Naive thymus-derived CD4-positive, alpha-beta T cell (primary cell): ENCODE data around the gene GOLGA1. TPM values are rescaled to one million over a fixed set of nuclear protein-coding genes. Genes with fewer than 3 reads are reported as not detected.

Experiments used
- ATAC-seq: fragments of 150-1000 bp; cut with Tn5 transposase; 2 replicates; pipeline ENCODE4 v1.10.0; 2021; ENCODE audit warnings: mild to moderate bottlenecking, moderate library complexity
- CTCF ChIA-PET: fragments of 350-600 bp; sonication (Branson Sonifier 250); formaldehyde crosslinking; loops from one replicate; lab custom pipeline; 2021; ENCODE audit warnings: antibody characterized with exemption; lab: Charles Lee
- POLR2A ChIA-PET: fragments of 350-600 bp; sonication (Branson Sonifier 250); formaldehyde crosslinking; loops from one replicate; lab custom pipeline; 2021; ENCODE audit warnings: antibody characterized with exemption, inconsistent platforms; lab: Charles Lee
- DNase-seq, 9 donors: peaks; one replicate each; pipeline versions ENCODE4 v3.0.0 to v3.0.0-alpha.2; 2020 to 2022; ENCODE audit warnings: mixed read lengths in 1 of 9
- H3K27ac ChIP-seq: one replicate; pipeline ENCODE4 v1.7.0; 2013; ENCODE audit warnings: mild to moderate bottlenecking, low read depth, low read length, moderate library complexity
- H3K27me3 ChIP-seq, 2 donors: one replicate each; pipeline ENCODE4 v1.7.0; 2013; ENCODE audit warnings: low read length in 2 of 2, mild to moderate bottlenecking in 2 of 2, moderate library complexity in 2 of 2; ENCODE audit not compliant: control insufficient read depth in 2 of 2, insufficient read depth in 2 of 2
- H3K36me3 ChIP-seq, 3 experiments: 1 replicate in 2 of 3; 2 replicates in 1 of 3; pipeline ENCODE4 v1.7.0; 2013; ENCODE audit warnings: low read length in 3 of 3, mild to moderate bottlenecking in 3 of 3, moderate library complexity in 1 of 3; ENCODE audit not compliant: insufficient read depth in 3 of 3, control insufficient read depth in 2 of 3
- H3K4me1 ChIP-seq, 2 donors: one replicate each; pipeline ENCODE4 v1.7.0; 2013; ENCODE audit warnings: low read length in 2 of 2, mild to moderate bottlenecking in 2 of 2, moderate library complexity in 1 of 2; ENCODE audit not compliant: control insufficient read depth in 2 of 2, insufficient read depth in 2 of 2
- H3K4me3 ChIP-seq: 2 replicates; pipeline ENCODE4 v1.7.0; 2013; ENCODE audit warnings: mild to moderate bottlenecking, low read length
- H3K9me3 ChIP-seq, 3 experiments: 1 replicate in 2 of 3; 2 replicates in 1 of 3; pipeline ENCODE4 v1.7.0; 2013; ENCODE audit warnings: low read length in 3 of 3; ENCODE audit not compliant: control insufficient read depth in 2 of 3
- H3K27ac Mint-ChIP-seq, 9 donors: one replicate each; pipeline ENCODE4 v1.8.0; 2020 to 2022; ENCODE audit warnings: mixed read lengths in 9 of 9, mild to moderate bottlenecking in 8 of 9, moderate library complexity in 5 of 9, inconsistent platforms in 2 of 9
- H3K27me3 Mint-ChIP-seq, 5 donors: one replicate each; pipeline ENCODE4 v1.8.0; 2021 to 2022; ENCODE audit warnings: mixed read lengths in 5 of 5, mild to moderate bottlenecking in 1 of 5
- H3K36me3 Mint-ChIP-seq, 5 donors: one replicate each; pipeline ENCODE4 v1.8.0; 2020 to 2022; ENCODE audit warnings: mixed read lengths in 5 of 5, mild to moderate bottlenecking in 3 of 5, inconsistent platforms in 1 of 5
- H3K4me1 Mint-ChIP-seq, 7 donors: one replicate each; pipeline ENCODE4 v1.8.0; 2020 to 2022; ENCODE audit warnings: mixed read lengths in 7 of 7, mild to moderate bottlenecking in 3 of 7, inconsistent platforms in 1 of 7
- H3K4me3 Mint-ChIP-seq, 10 donors: one replicate each; pipeline ENCODE4 v1.8.0; 2020 to 2022; ENCODE audit warnings: mild to moderate bottlenecking in 10 of 10, mixed read lengths in 10 of 10, moderate library complexity in 6 of 10, inconsistent platforms in 2 of 10
- H3K9me3 Mint-ChIP-seq, 11 donors: one replicate each; pipeline ENCODE4 v1.8.0; 2020 to 2022; ENCODE audit warnings: mixed read lengths in 11 of 11, mild to moderate bottlenecking in 4 of 11, inconsistent platforms in 1 of 11, moderate library complexity in 1 of 11
- intact Hi-C, 2 donors: fragments of 100-400 bp; cut with micrococcal nuclease; formaldehyde crosslinking; loops; one replicate each; pipeline ENCODE4 v1.15.1; 2023
- polyA plus RNA-seq, 2 donors: library from polyadenylated mRNA; unstranded; fragments of 300-500 nt; fragmentation: Illumina TruSeq; gene quantifications; one replicate each; pipeline ENCODE4 v1.2.3, GENCODE V29; 2021
- total RNA-seq, 6 experiments: library from RNA in 5 of 6; stranded (reverse) in 5 of 6; gene quantifications; 1 replicate in 5 of 6; 2 replicates in 1 of 6; pipeline ENCODE4 v1.2.3 and lab custom pipeline; 2021 to 2026

GOLGA1 gene
- total and polyA plus RNA-seq, 7 experiments from 2014 or later, result 4.0 to 37.8 (median 21.2) TPM

GRCh38 chr9:124861342-124862229 lies 79.3 kb downstream of the GOLGA1 start, which contains the start of the genes ARPC5L and RPL35:
TSS of gene ARPC5L (plus strand) at chr9:124862130. CDS start at chr9:124869291, 7,161 bp downstream.
TSS of gene RPL35 (minus strand) at chr9:124861957. CDS start at chr9:124861912, 45 bp downstream.
- peak; percentile 98 for ATAC-seq
- Histone ChIP-seq H3K4me1 (peaks cover 7 to 16% of the 10 kb centered on the region in 2 donors), H3K27me3 (no peaks in the 10 kb centered on the region), H3K9me3 (no peaks in the 10 kb centered on the region), H3K4me3 (peak within 1 kb of the TSS; percentile 88), H3K27ac (peak within 1 kb of the TSS; percentile 87), H3K36me3 (peaks cover 0 to 49% (median 6%) of the 10 kb centered on the region in 3 experiments)
- Mint-ChIP-seq H3K27ac (peak within 1 kb of the TSS; percentile 91 to 99 (median 96)), H3K4me3 (peak within 1 kb of the TSS; percentile 89 to 99 (median 95)), H3K36me3 (peaks cover 4 to 26% (median 13%) of the 10 kb centered on the region in 5 donors), H3K27me3 (no peaks in the 10 kb centered on the region), H3K9me3 (peaks cover 0 to 2% (median 0%) of the 10 kb centered on the region in 11 donors), H3K4me1 (peaks cover 7 to 36% (median 29%) of the 10 kb centered on the region in 7 donors)
- DNase-seq, result peak; percentile 91 to 97 (median 95)
- POLR2A ChIA-PET, result interaction anchor here (1.0 to 2.9 kb wide), 13 partner anchors 8 to 380 kb away, joined by 3 to 14 read pairs (median 5); partner anchors contain the start of genes HSPA5, NR6A1 and WDR38
- CTCF ChIA-PET, result interaction anchor here (1.3 to 2.4 kb wide), 2 partner anchors 9 to 32 kb away, joined by 7 read pairs; no protein-coding TSS in a partner anchor
- intact Hi-C loops, result loop anchor here (1.0 to 10.0 kb wide), 14 partner anchors 8 to 1954 kb away; partner anchors contain the start of genes GOLGA1 (in 2 of the 2), NR6A1 (in 2 of the 2), PPP6C (in 2 of the 2) and GAPVD1 (in 1 of the 2)

- H3K36me3 ChIP-seq, result peaks cover 0 to 52% (median 6%) of the 10 kb centered on the region in 3 experiments
- no peaks in the 10 kb centered on the region for H3K9me3 ChIP-seq
- H3K4me3 Mint-ChIP-seq, result peak overlapping the region; percentile 89 to 99 (median 95)
- H3K27ac Mint-ChIP-seq, result peak overlapping the region; percentile 85 to 99 (median 96)
- no peaks in the 10 kb centered on the region for H3K27me3 ChIP-seq
- H3K9me3 Mint-ChIP-seq, result no peaks in the 10 kb centered on the region
- ATAC-seq, result no peak
- H3K4me1 Mint-ChIP-seq, result peaks cover 7 to 36% (median 29%) of the 10 kb centered on the region in 7 donors
- H3K27ac ChIP-seq, result peak overlapping the region; percentile 87
- H3K36me3 Mint-ChIP-seq, result peaks cover 4 to 26% (median 13%) of the 10 kb centered on the region in 5 donors
- no peaks in the 10 kb centered on the region for H3K27me3 Mint-ChIP-seq
- intact Hi-C loops, result loop anchor here (1.0 to 10.0 kb wide), 7 partner anchors 9 to 1953 kb away; partner anchors contain the start of genes GAPVD1 (in 1 of the 2), GOLGA1 (in 1 of the 2), PPP6C (in 1 of the 2) and PSMB7 (in 1 of the 2)
- H3K4me1 ChIP-seq, result peaks cover 7 to 16% of the 10 kb centered on the region in 2 donors
- ChIA-PET CTCF (interaction anchor here (0.6 to 2.4 kb wide), 2 partner anchors 8 to 86 kb away, joined by 4 to 7 read pairs; no protein-coding TSS in a partner anchor), POLR2A (interaction anchor here (1.0 to 2.9 kb wide), 9 partner anchors 8 to 381 kb away, joined by 3 to 14 read pairs (median 6); partner anchors contain the start of genes HSPA5, NR6A1 and WDR38)
- H3K4me3 ChIP-seq, result peak overlapping the region; percentile 88
- no peak for DNase-seq
Observed at GRCh38 chr9:124860582-124861341, 80.1 kb downstream of the GOLGA1 start.

- Histone ChIP-seq H3K9me3 (no peaks in the 10 kb centered on the region), H3K27ac (peak overlapping the region; percentile 87), H3K27me3 (no peaks in the 10 kb centered on the region), H3K4me1 (peaks cover 7 to 16% of the 10 kb centered on the region in 2 donors), H3K36me3 (peaks cover 0 to 52% (median 6%) of the 10 kb centered on the region in 3 experiments), H3K4me3 (peak overlapping the region; percentile 88)
- Mint-ChIP-seq H3K9me3 (no peaks in the 10 kb centered on the region), H3K4me1 (peaks cover 7 to 37% (median 29%) of the 10 kb centered on the region in 7 donors), H3K4me3 (peak overlapping the region; percentile 59 to 98 (median 94)), H3K27ac (peak overlapping the region; percentile 25 to 97 (median 85)), H3K36me3 (peaks cover 4 to 26% (median 13%) of the 10 kb centered on the region in 5 donors), H3K27me3 (no peaks in the 10 kb centered on the region)
- no peak for ATAC-seq
- intact Hi-C loops, result loop anchor here (2.0 to 10.0 kb wide), 7 partner anchors 81 to 1953 kb away; partner anchors contain the start of genes GAPVD1 (in 1 of the 2), GOLGA1 (in 1 of the 2), PPP6C (in 1 of the 2) and PSMB7 (in 1 of the 2)
- no peak for DNase-seq
- CTCF ChIA-PET, result interaction anchor here (0.6 kb wide), 1 partner anchor 85 kb away, joined by 4 read pairs; no protein-coding TSS in a partner anchor
- POLR2A ChIA-PET, result interaction anchor here (1.0 to 2.9 kb wide), 4 partner anchors 9 to 382 kb away, joined by 3 to 12 read pairs (median 6); partner anchors contain the start of gene HSPA5
Observed at GRCh38 chr9:124859803-124860581, 80.9 kb downstream of the GOLGA1 start.

- H3K27ac Mint-ChIP-seq, result peak overlapping the region in 1 of 9 donors; percentile 14
- no peak overlapping the region for H3K4me3 ChIP-seq
- no peaks in the 10 kb centered on the region for H3K27me3 ChIP-seq
- DNase-seq (no peak), ATAC-seq (no peak)
- ChIA-PET CTCF (no interaction called here), POLR2A (interaction anchor here (0.6 kb wide), 2 partner anchors 11 to 437 kb away, joined by 3 read pairs; no protein-coding TSS in a partner anchor)
- H3K36me3 Mint-ChIP-seq, result peaks cover 4 to 26% (median 13%) of the 10 kb centered on the region in 5 donors
- intact Hi-C loops, result loop anchor here in 1 of 2 donors (10.0 kb wide), 1 partner anchor 244 kb away; no protein-coding TSS in a partner anchor
- H3K9me3 Mint-ChIP-seq, result no peaks in the 10 kb centered on the region
- H3K36me3 ChIP-seq, result peaks cover 0 to 52% (median 6%) of the 10 kb centered on the region in 3 experiments
- H3K9me3 ChIP-seq, result no peaks in the 10 kb centered on the region
- peaks cover 7 to 35% (median 29%) of the 10 kb centered on the region in 7 donors for H3K4me1 Mint-ChIP-seq
- H3K27ac ChIP-seq, result no peak overlapping the region
- H3K27me3 Mint-ChIP-seq, result no peaks in the 10 kb centered on the region
- H3K4me3 Mint-ChIP-seq, result no peak overlapping the region
- H3K4me1 ChIP-seq, result peaks cover 7 to 16% of the 10 kb centered on the region in 2 donors
Observed at GRCh38 chr9:124858330-124859046, 82.4 kb downstream of the GOLGA1 start.
